GM18868 (cell line): Measurements from ENCODE around the gene OPN4.

ENCODE experiments used
- ATAC-seq: cut with Tn5 transposase; IDR thresholded peaks from one replicate; pipeline ENCODE4 v1.9.1; 2021; ENCODE audit warnings: mild to moderate bottlenecking, moderate library complexity; ENCODE audit not compliant: unreplicated experiment

OPN4 gene

DNA sequence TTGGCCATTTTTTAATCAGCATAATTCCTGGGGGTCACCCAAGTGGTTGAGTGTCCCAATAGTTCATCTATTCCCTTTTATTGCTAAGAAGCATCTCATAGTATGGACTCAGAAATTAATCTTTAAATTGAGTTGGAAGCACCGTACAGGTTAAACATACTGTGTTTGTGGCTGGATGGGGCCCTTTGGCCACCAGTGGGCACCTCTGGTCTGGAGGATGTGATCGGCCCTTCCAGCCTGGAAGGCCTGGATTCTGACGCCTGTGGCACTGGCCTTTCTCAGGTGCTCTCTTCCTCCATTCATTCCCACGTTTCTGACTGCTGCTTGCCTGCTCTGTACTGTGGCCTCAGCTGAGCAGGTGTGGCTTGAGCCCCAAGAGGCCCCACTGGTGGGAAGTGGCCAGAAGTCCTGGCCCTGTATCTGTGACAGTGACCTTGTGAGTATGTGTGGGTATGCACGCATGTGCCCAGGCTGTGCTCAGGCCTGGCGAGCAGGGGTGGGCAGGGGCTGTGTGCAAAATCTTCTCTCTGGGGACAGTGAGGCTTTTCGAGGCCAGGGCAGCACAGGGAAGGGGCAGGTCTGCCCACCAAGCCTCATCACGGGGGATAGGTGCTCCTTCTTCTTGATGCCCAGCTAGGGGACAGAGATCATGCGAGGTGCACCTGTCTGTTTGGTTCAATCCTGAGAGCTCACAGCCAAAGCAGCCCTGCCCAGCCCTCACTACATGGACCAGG lies 44.0 kb downstream of the OPN4 start:
- no peak for ATAC-seq

DNA sequence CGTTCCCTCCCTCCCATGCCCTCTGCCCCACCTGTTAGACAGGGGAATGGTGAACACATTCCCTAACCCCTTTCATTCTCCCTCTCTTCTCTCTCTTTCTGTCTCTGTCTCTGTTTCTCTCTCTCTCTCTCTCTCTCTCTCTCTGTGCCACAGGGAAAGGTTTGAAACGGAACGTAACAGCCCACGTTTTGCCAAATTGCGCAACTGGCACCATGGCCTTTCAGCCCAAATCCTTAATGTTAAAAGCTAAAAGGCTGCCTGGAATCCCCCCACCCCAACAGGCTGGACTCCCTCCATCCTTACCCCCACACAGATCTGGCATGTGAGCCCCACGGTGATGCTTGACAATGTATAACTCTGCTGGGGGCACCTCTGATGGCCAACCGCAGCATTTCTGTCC lies 44.8 kb downstream of the OPN4 start:
- no peak for ATAC-seq

DNA sequence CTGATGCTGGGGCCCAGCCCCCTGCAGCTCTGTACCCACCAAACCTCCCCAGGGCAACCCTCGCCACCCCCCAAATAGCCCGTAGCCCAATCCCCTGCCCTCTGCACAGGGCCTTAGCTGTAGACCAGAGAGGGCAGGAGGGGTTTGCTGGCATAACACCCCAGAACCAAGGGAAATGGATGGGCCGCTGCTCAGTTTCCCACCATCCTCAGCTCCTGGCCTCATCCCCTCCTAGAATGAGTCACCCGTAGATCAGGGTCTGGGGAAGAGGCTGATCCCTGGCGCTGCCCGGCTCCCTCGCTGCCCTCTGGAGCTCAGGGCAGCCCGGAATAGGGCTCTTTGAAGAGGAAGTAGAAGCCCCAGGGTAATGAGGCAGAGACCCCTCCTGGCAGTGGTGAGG lies 45.2 kb downstream of the OPN4 start:
- ATAC-seq = no peak

DNA sequence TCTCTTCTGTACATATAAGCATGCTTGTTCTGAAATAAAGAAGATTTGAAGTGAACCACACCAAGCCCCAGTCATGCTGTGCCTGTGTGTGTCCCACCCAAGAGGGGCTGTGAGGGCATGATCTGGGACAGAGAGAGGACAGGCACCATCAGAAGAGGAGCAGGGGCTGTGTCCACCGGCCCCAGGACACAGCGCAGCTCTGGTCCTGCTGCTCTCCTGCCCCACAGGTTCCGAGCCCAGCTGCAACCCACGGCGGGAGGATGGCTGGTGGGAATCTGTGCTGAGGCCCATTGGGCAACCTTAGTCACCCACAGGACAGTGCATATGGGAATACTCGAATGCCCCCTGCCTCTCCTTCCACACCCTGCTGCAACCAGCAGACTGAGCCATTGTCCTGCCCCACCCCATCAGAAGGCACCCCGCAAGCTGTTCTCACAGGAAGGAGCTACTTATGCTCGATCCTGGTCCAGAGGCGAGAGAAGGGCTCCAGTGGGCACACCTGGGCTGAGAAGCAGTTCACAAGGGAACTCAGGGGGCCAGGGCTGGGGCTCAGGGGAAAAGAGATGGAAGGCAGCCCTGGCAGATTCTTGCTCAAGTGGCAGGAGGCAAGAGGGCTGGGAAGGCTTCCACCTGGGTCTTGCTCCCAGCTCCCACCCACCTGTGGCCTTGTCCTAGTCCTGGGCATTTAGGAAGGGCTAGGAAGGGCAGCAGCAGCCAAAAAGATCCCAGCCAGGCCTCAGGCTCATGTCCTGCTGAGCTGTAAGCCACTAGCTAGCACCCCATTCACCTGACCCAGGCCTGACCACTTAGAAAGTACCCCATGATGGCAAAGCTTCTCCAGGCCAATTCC lies 45.9 kb downstream of the OPN4 start:
- no peak for ATAC-seq

DNA sequence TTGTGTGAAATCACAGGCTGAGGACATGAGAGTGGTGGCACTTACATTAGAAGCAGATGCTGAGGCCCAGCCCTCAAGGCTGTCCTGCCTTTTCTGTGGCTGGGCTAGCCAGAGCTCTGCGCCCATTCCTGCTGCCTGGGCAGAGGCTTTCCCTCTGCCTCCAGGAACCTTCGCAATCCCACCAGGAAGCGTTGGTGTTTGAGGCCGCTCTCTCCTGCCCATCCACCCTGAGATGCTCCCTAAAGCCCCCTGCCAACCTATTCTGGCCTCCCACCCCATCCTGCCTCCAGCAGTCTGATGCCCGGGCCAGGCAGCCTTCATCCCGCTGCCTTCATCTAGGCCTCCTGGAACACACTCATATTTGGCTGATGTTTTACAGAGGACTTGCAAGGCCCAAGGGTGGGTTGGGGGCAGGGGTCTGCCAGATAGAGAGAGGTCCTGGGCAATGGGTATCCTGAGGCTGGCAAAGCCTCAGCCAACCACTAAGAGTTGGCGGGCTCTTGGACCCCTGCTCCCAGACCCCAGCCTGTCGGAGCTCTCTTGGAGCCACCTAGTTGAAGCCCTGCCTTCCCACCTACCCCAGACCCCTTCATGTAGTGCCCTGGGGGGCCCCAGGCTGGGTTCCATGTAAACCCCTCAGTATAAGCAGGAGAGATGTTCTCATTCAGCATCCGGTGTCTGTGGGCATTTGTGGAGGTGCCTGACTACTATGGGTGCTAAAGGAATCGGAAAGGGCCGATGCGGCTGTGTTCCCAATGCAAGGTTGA lies 46.7 kb downstream of the OPN4 start:
- no peak for ATAC-seq

DNA sequence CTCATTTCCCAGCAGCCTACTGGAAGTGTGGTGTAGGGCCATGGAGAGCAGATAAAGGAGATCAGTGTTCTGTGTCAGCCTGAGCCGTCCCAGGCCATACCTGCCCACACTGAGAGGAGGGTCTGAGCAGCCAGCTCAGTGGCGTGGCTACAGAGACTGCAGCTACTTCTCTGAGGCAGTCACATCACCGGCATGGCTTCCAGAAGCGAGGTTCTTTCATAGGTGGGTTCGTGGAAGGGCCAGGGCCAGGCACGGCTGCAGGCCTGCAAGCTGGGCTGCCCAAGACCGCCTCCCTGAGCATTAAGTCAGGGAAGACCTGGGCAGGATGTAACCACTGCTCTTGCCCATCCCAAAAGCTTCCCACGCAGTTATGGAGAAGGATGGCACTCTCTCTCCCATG lies 48.8 kb downstream of the OPN4 start:
- ATAC-seq = no peak

DNA sequence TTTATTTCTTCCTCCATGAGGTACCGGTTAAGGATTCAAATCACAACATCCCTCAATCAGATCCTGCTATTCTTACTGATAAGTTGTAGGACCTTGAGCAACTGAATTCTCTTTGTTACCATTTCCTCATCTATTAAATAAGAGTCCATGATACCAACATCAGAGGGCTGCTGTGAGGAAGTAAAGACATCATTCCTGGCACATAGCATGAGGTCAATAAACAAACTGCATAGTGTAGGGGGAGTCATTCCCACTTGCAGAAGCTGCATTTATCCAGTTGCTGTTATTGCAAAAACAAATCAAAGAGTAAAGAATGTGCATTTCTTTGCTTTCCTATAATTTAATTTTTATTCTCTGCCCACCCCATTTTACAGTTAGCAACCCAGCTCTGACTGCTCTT lies 50.8 kb downstream of the OPN4 start:
- no peak for ATAC-seq

DNA sequence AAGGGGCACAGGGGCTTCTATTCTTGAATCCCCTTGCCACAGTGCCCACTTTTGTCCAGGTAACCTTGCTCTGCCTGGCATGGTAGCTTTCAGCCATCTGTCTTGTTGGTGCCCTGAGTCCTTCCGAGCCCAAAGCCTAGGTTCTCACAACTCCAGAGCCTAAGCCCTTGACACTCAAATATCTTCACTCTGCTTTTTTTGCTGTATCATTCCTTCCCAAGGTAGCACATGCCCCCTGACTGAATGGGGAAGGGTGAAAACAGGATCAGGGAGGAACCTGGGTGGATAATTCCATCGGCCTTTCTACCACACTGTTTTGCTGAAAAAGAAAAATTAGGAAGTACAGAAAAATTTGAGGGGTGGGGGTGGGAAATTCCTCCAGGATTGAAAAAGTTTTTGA lies 51.6 kb downstream of the OPN4 start:
- no peak for ATAC-seq

DNA sequence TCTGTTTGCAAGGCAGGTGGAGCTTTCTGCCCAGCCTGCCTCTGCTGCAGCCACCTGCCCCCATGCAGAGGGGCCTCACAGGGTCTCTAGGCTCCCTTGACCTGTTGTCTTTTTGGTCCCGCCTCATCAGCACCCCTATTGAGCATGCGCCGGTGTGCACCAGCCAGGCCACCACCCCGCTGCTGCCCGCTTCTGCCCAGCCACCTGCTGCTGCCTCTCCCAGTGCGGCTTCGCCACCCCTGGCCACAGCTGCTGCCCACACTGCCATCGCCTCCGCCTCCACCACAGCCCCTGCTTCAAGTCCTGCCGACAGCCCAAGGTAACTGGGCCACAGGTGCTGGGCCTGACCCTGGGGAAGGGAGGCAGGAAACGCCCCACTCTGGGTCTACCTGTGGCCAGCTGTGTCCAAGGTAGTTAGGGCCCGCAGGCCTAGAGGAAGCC lies 52.1 kb downstream of the OPN4 start:
- no peak for ATAC-seq

DNA sequence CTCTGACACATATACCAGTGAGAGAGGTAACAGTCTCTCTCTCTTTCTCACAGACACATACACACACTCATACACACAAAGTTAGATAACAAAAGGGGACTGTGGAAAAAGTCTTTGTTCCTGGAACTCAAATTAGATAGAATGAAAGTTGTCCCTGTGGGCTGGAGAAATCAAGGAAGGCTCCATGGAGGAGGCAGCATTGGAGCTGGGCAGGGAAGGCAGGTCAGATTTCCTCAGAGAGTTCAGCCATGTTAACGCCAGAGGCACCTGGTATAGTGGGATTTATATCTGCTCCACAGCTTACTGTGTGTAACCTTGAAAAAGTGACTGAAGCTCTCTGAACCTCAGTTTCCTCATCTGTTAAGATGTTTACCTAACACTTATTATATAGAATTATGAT lies 52.6 kb downstream of the OPN4 start:
- ATAC-seq = no peak

DNA sequence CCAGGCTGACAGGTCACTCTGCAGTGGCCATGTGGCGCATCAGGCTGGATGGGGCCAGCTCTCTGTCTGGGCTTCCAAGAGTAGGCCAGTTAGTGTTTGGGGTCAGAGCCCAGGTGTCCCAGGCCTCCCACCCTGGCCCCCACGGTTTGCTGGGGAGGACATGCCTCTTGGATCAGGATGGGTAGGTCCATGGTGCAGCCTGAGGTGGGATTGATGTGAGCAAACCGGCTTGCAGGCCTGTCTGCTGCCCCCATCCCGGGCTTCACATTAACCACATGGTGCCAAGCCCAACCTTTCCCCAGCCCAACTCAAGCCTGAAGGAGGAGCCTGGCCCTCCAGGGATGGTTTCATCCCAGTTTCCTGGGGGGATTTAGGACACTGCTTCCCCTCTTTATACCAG lies 53.2 kb downstream of the OPN4 start:
- no peak for ATAC-seq

DNA sequence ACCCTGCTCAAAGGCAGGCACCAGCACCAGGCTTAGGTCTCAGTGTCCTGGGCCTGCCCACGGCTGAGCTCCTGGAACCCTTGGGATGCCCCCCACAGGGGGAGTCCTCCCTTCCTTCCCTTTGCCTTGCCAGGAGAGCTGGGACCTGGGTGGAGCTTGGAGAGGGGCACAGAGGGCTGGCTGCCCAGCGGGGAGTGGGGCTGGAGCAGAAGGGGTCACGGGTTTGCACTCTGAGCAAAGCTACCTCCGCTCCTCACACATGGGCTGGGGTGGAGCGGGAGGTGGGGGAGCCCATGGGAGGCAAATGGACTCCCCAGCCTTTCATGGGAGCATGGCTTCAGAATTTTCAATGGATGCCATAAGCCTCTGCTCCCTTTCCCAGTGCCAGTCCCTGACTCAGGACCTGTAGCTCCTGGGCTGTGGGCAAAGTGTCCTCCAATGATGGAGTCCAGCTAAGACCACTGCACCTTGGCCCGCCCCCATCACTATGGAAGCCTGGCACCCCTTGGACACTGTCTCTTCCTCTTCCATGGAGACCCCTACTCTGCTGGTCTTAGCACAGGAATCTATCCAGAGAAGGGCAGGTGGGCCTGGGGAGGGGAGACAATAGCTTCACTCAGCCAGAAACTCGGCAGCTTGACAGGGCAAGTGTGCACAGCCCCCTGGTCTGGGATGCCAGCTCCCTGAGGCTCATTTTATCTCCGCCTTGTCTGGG lies 53.9 kb downstream of the OPN4 start:
- ATAC-seq = no peak

DNA sequence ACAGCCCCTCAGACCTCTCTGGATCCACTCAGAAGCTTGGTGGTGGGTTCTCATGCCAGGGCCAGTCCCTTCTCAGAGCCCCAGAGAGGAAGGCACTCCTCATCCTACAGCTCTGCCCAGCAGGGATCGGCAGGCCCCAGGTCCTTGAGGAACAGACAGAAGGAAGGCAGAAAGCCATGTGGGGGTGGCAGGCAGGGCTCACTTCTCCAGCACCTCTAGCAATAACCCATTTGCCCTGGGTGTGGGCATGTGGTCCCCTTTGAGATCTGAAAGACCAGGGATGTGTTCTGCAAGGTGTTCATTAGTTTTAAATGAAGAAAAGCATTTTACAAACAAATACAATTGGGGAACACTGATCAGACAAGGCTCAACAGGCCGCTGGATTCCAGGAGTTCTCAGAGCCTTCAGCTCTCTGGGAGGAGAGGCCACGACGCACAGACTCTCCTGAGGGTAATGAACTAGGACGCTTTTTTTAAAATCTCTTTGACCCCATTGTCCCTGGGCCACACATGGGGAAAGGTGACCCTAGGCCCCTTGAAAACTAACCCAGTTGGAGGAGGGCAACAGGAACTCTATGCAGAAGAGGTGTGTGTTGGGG lies 54.5 kb downstream of the OPN4 start:
- ATAC-seq = no peak

DNA sequence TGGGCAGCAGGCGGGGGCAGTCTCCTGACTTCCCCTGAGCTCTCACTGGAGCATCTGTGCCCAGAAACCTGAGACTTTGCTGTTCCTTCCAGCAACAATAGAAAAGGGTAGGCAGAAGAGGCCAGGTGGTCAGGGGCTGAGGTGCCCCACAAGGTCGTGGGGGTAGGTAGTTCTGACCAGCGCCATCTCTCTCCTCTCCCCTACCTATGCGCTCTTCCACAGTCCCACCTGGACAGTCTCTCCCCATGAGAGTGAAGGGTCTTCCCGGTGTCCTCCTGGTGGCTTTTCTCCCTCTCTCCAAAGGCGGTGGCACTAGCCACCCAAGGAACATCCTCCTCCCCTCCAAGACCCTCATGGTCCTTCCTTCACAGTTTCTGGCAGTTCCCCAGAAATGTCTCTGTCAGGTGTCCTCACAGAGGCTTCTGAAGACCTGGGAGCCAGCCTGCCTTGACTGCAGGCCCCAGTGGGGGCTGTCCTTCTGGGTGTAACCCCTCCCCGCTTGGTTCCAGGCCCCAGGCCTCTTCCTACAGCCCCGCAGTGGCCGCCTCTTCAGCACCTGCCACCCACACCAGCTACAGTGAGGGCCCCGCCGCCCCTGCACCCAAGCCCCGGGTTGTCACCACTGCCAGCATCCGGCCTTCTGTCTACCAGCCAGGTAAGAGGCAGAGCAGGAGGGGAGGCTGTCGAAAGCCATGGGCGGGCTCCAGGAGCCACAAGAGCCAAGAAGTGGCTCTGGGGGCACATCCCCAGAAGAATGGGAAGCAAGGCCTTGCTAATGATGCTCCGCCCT lies 55.2 kb downstream of the OPN4 start:
- ATAC-seq = no peak

DNA sequence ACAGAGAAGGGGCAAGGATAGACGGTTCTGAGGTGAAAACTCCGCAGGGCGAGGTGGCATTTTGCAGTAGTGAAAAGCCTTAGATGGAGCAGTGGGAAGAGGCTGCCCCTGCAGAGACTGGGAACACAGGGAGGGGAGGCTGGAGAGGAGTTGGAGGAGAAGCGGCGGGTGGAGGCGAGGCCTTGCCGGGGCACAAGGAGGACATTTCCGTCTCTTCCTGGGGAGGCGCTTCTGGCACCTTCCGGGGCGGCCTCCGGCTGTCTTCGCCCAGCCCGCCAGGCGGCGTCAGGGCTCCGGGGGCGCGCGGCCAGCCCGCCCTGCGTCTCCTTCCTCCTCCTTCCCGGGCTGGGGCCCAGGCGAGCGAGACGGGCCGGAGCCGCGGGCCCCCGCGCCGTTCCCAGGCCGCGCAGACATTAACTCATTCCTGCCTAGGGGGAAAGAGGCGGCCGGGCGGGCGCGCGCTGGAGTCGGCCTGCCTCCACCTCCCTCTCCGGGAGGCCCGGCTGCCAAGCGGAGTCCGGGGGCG lies 56.7 kb downstream of the OPN4 start:
- peak; percentile 83 for ATAC-seq

DNA sequence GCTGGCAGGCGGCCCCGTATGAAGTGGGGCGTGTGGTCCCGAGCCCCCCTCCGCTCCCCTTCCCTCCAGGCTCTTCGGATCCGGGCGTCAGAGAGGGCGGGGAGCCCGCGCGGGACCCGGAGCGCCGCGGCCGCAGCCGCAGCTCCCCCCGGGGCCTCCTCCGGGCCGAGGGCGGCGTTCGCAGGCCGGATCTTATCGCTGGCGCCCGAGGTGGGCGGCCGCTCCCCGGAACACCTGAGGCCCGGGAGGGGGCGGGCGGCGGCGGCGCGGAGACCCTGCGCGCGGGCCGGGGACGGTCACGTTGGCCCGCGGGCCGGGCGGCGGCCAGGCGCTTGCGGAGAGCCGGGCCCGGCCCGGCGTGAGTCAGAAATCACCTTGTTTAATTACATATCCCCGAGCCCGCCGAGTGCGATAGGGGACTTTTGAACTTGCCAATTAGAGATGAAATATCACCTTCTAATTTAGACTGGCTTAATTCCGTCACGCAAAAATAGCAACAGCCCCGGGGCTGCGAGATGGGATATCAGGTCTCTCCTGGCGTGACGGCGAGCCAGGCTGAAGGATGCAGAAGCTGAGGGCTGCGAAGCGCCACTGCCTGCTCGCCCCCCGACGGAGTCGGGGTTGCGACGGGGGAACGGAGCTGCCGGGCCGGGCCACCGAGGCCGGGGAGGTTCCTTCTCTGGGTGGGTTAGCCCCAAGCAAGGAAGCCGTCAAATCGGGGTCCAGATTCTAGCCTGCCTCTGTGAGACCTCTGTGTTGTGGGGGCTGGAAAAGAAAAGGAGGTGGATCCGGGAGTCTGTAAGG lies 57.4 kb downstream of the OPN4 start:
- ATAC-seq = peak; percentile 39

DNA sequence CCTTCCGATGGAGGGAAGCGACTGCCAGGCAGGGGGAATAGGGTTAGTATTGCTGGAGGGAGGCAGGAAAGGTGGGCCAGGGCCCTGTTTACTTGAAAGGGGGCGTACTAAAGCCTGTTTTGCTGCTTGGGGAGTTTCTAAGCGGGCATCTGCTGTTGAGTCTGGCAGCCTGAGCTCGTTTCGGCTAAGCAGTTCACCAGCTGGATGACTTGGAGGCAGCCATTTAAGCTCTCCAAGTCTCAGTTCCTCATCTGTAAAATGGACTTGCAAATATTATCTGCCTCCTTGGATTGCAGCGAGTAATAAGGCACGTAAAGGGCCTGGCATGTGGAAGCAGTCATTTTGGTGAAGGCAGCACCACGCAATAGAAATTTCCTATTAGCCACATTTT lies 58.0 kb downstream of the OPN4 start:
- peak; percentile 30 for ATAC-seq

DNA sequence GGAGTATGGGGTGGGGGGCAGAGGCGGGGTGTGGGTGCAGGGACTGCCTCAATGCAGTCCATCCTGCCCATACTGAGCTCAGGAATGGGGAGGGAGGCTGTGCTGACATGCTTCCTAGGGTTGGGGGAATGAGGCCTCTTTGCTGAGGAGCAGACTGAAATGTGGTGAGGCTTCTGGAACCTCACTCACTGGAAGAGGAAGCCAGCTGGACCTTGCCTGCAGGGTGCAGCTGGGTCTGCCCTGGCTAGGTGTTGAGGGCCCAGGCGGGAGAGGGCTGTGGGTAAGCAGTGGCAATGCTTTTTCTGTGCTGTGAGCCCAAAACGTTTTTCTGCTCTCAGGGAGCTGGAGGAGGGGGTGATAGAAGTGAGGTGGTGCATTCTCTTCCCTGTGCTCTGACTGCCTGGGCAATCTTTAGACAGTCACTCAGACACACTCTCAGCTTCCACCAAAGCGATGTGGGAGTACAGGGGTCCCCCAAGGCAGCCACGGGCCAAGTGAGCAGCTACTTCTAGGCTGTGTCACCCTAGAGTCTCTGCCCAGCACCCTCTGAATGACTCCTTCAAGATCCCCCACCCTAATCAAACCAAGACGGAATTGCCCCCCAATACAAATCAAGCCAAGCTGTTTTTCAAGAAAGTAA lies 60.9 kb downstream of the OPN4 start:
- ATAC-seq = no peak
